IMR-90 (cell line): ENCODE results near the gene PUM2. TPM values are rescaled to one million over a fixed set of nuclear protein-coding genes. Genes with fewer than 3 reads are reported as not detected.

Experiments used
- ATAC-seq: fragments of 200-7000 bp; cut with Tn5 transposase; 2 replicates; pipeline ENCODE4 v1.9.1; 2020; ENCODE audit warnings: low read depth, mild to moderate bottlenecking, moderate library complexity
- BruUV-seq: library from RNA; stranded (reverse); fragments of 400-500 nt; replicated peaks from 2 replicates; lab custom pipeline; 2021; lab: Mats Ljungman, UMichigan
- CTCF ChIA-PET: fragments of 300-600 bp; formaldehyde crosslinking; extraction: SDS; loops from one replicate; lab custom pipeline; 2021; ENCODE audit warnings: antibody characterized with exemption; lab: Yijun Ruan, JAX
- POLR2A ChIA-PET: fragments of 300-600 bp; sonication (Branson Sonifier 250); formaldehyde crosslinking; loops from one replicate; lab custom pipeline; 2022; ENCODE audit warnings: antibody characterized with exemption; ENCODE audit not compliant: unreplicated experiment; lab: Charles Lee
- DNase-seq: peaks from one replicate; pipeline ENCODE4 v3.0.0; 2013
- H2AFZ ChIP-seq: replicated peaks from 2 replicates; pipeline ENCODE3; 2013; ENCODE audit warnings: low read length, mild to moderate bottlenecking; ENCODE audit not compliant: poor library complexity
- H2AK5ac ChIP-seq: 2 replicates; pipeline ENCODE4 v1.6.1; 2013; ENCODE audit warnings: low read depth, low read length, inconsistent platforms
- H2AK9ac ChIP-seq: replicated peaks from 2 replicates; pipeline ENCODE3; 2013; ENCODE audit warnings: mild to moderate bottlenecking, low read depth, low read length, moderate library complexity; ENCODE audit not compliant: poor library complexity
- H2BK120ac ChIP-seq: 2 replicates; pipeline ENCODE4 v1.6.1; 2013; ENCODE audit warnings: low read depth, low read length, inconsistent platforms
- H2BK15ac ChIP-seq: 3 replicates; pipeline ENCODE4 v1.6.1; 2013; ENCODE audit warnings: low read depth, low read length, inconsistent platforms
- H2BK20ac ChIP-seq: 2 replicates; pipeline ENCODE4 v1.6.1; 2013; ENCODE audit warnings: low read depth, mild to moderate bottlenecking, inconsistent platforms, low read length, moderate library complexity
- H2BK5ac ChIP-seq: 2 replicates; pipeline ENCODE4 v1.6.1; 2013; ENCODE audit warnings: mild to moderate bottlenecking, low read depth, low read length, inconsistent platforms; ENCODE audit not compliant: poor library complexity, severe bottlenecking
- H3K14ac ChIP-seq: replicated peaks from 2 replicates; pipeline ENCODE4 v1.6.1; 2013; ENCODE audit warnings: low read depth, low read length, inconsistent platforms
- H3K18ac ChIP-seq: 2 replicates; pipeline ENCODE4 v1.6.1; 2013; ENCODE audit warnings: low read depth, low read length, control low read depth
- H3K23ac ChIP-seq: 2 replicates; pipeline ENCODE4 v1.6.1; 2013; ENCODE audit warnings: low read depth, low read length, inconsistent platforms
- H3K27ac ChIP-seq: 2 replicates; pipeline ENCODE4 v1.5.1; 2013; ENCODE audit warnings: mild to moderate bottlenecking, control low read depth, low read length; ENCODE audit not compliant: insufficient read depth
- H3K27me3 ChIP-seq: 2 replicates; pipeline ENCODE4 v1.6.1; 2013; ENCODE audit warnings: low read length; ENCODE audit not compliant: control insufficient read depth, insufficient read depth
- H3K36me3 ChIP-seq: 2 replicates; pipeline ENCODE4 v1.6.1; 2013; ENCODE audit warnings: low read length, mixed read lengths; ENCODE audit not compliant: control insufficient read depth, insufficient read depth
- H3K4ac ChIP-seq: 2 replicates; pipeline ENCODE4 v1.6.1; 2013; ENCODE audit warnings: low read depth, low read length, inconsistent platforms
- H3K4me1 ChIP-seq: 2 replicates; pipeline ENCODE4 v1.6.1; 2013; ENCODE audit warnings: low read length, mixed read lengths; ENCODE audit not compliant: control insufficient read depth, insufficient read depth
- H3K4me2 ChIP-seq: 2 replicates; pipeline ENCODE4 v1.6.1; 2013; ENCODE audit warnings: low read depth, mild to moderate bottlenecking, control low read depth, low read length, moderate library complexity
- H3K4me3 ChIP-seq: 2 replicates; pipeline ENCODE4 v1.5.1; 2013; ENCODE audit warnings: low read depth, mild to moderate bottlenecking, control low read depth, low read length, moderate library complexity; ENCODE audit not compliant: insufficient read depth
- H3K56ac ChIP-seq: 2 replicates; pipeline ENCODE4 v1.6.1; 2013; ENCODE audit warnings: low read length, inconsistent platforms; ENCODE audit not compliant: insufficient read depth; ENCODE audit errors: extremely low read depth
- H3K79me1 ChIP-seq, 2 experiments: 2 replicates each; pipeline ENCODE4 v1.6.1; 2013; ENCODE audit warnings: low read length in 2 of 2, inconsistent platforms in 1 of 2, low read depth in 1 of 2
- H3K9ac ChIP-seq: 2 replicates; pipeline ENCODE4 v1.6.1; 2013; ENCODE audit warnings: low read depth, low read length, control low read depth
- H3K9me1 ChIP-seq: 2 replicates; pipeline ENCODE4 v1.6.1; 2013; ENCODE audit warnings: low read length, inconsistent platforms; ENCODE audit not compliant: insufficient read depth
- H3K9me3 ChIP-seq: 2 replicates; pipeline ENCODE4 v1.6.1; 2013; ENCODE audit warnings: low read length; ENCODE audit not compliant: control insufficient read depth, insufficient read depth
- H4K20me1 ChIP-seq: 2 replicates; pipeline ENCODE4 v1.6.1; 2013; ENCODE audit warnings: low read length, inconsistent platforms; ENCODE audit not compliant: insufficient read depth
- H4K5ac ChIP-seq: 2 replicates; pipeline ENCODE4 v1.6.1; 2013; ENCODE audit warnings: mild to moderate bottlenecking, low read depth, low read length, control low read depth
- H4K8ac ChIP-seq, 2 experiments: 2 replicates each; pipeline ENCODE4 v1.6.1; 2013; ENCODE audit warnings: low read depth in 2 of 2, low read length in 2 of 2, control low read depth in 1 of 2, inconsistent platforms in 1 of 2
- H4K91ac ChIP-seq: 2 replicates; pipeline ENCODE4 v1.6.1; 2013; ENCODE audit warnings: low read depth, low read length, inconsistent platforms; ENCODE audit not compliant: insufficient read depth
- BHLHE40 ChIP-seq: fragments of 150-350 bp; IDR thresholded peaks from 2 replicates; pipeline ENCODE4 v1.6.1; 2016; ENCODE audit warnings: mild to moderate bottlenecking, low read depth, low read length
- MAFK ChIP-seq: IDR thresholded peaks from 2 replicates; pipeline ENCODE4 v1.6.1; 2012; ENCODE audit warnings: low read depth, low read length, improper control_type of control experiment
- WGBS, 2 experiments: methylation state at CpG; one replicate each; pipeline versions ENCODE4 v1.1.5 to v1.1.7; 2013; ENCODE audit warnings: missing lambda C conversion rate in 2 of 2; ENCODE audit not compliant: insufficient read length in 1 of 2; ENCODE audit errors: extremely low coverage in 2 of 2; 5-methylcytosine and 5-hydroxymethylcytosine counted together
- dilution Hi-C: fragments of 300-500 bp; cut with HindIII; formaldehyde crosslinking; loops from one replicate; pipeline ENCODE4 v1.14.3; 2018; ENCODE audit warnings: low sequenced_read_pairs; ENCODE audit not compliant: unreplicated experiment
- in situ Hi-C: fragments of 300-500 bp; cut with MboI; formaldehyde crosslinking; loops from 3 replicates; pipeline ENCODE4 v1.14.3; 2019; ENCODE audit warnings: low sequenced_read_pairs, inconsistent platforms, mixed read lengths
- intact Hi-C: fragments of 100-400 bp; cut with micrococcal nuclease; formaldehyde crosslinking; loops from 2 replicates; pipeline ENCODE4 v1.10.0; 2022
- polyA plus RNA-seq, 3 experiments: library from polyadenylated mRNA; depleted of rRNA; stranded (reverse); fragments of >200 nt; gene quantifications; 2 replicates each; pipeline ENCODE4 v1.2.3, GENCODE V29; 2012; ENCODE audit warnings: low replicate concordance in 1 of 3
- total RNA-seq: library from RNA; depleted of rRNA; stranded (reverse); fragments of >200 nt; gene quantifications from 2 replicates; pipeline ENCODE4 v1.2.3, GENCODE V29; 2012

Gene PUM2
- total and polyA plus RNA-seq, 2 of the 4 experiments (the other 2 are of a cell fraction): 18.8 to 38.4 TPM

GRCh38 chr2:20205069-20205468 is 145.6 kb downstream of the PUM2 start:
- H3K9me3 ChIP-seq: no peaks in the 10 kb centered on the region
- no peak overlapping the region for H3K4me3 ChIP-seq
- intact Hi-C loops: no loop called here
- H4K91ac ChIP-seq: no peak overlapping the region
- in situ Hi-C loops: no loop called here
- H3K4me1 ChIP-seq: peaks cover 6% of the 10 kb centered on the region
- no peak overlapping the region for H3K9ac ChIP-seq
- TF ChIP-seq MAFK (no peak), BHLHE40 (no peak)
- H2AFZ ChIP-seq: no peak overlapping the region
- no peaks in the 10 kb centered on the region for H3K27me3 ChIP-seq
- H2BK20ac ChIP-seq: no peak overlapping the region
- H2BK120ac ChIP-seq: no peak overlapping the region
- BruUV-seq: no TSS peak
- ATAC-seq: no peak
- no peak overlapping the region for H4K5ac ChIP-seq
- H3K79me1 ChIP-seq: no peaks in the 10 kb centered on the region
- H2AK5ac ChIP-seq: no peak overlapping the region
- H4K20me1 ChIP-seq: no peaks in the 10 kb centered on the region; the same call in 1 of the 2 replicates
- H3K27ac ChIP-seq: no peak overlapping the region
- no peak overlapping the region for H3K56ac ChIP-seq
- no peak overlapping the region for H2AK9ac ChIP-seq
- peaks cover 4% of the 10 kb centered on the region for H3K36me3 ChIP-seq
- 100% methylated on average over 1 of the region's 7 CpGs; no CpG with 5 or more reads in 1 of the 2 experiments for WGBS, 2 experiments
- H3K14ac ChIP-seq: no peak overlapping the region
- 0 out of 2 replicates have a peak, but pooled peaks cover 3% of the 10 kb centered on the region for H3K9me1 ChIP-seq
- H3K4ac ChIP-seq: no peak overlapping the region
- H2BK15ac ChIP-seq: no peak overlapping the region
- CTCF ChIA-PET: no interaction called here
- H3K18ac ChIP-seq: no peak overlapping the region
- no peak overlapping the region for H4K8ac ChIP-seq
- dilution Hi-C loops: no loop called here
- no peak overlapping the region for H3K23ac ChIP-seq
- no peak overlapping the region for H3K4me2 ChIP-seq
- no peak overlapping the region for H2BK5ac ChIP-seq
- POLR2A ChIA-PET: no interaction called here
- DNase-seq: no peak
